Ecto neural progenitor cell (in vitro differentiated cells): ENCODE results near the gene IL20RB.
"Not testable (repeated sequence)": the region's sequence is repeated elsewhere in the genome, so short reads cannot be mapped to it uniquely, and the experiment has no call there.

ENCODE experiments used
- DNase-seq: peaks from one replicate; pipeline ENCODE4 v3.0.0-alpha.2; 2018; ENCODE audit warnings: low spot score

Gene IL20RB

DNA sequence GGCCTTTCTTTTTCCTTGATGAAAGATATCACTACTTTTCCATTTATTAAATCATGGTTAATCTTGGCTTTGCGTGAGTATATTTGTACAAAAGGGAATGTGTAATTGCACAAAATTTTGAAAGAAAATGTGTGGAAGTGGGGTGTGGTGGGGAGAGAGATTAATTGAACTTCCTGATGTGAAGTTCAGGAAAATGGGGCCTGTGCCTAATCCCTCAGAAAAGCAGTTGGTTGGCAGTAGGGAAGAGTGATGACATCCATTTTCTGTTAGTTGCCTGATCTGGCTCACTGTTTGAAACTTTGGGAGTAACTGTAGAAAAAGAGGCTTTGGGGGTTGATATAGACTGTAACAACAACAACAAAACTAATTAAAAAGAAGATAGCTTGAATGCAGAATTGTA is 10.8 kb upstream of the IL20RB start:
- no peak for DNase-seq

DNA sequence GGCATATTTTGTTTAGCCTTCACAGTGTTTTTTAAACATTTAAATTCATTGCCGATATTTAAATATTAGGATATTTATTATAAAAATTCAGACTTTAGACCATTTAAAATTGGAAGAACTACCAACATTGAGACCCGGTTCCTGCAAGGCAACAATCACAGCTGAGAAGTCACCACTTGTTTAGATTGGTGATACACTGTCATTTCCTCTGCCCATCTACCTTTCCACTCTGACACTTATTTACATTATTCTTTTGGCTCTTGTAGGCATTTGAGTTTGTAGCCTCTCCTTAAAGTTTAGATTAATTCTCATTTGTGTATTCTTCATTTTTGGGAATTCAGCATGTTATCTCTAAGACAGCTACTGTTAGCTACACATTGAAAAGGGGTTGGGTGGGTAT is 10.3 kb upstream of the IL20RB start:
- DNase-seq: no peak

DNA sequence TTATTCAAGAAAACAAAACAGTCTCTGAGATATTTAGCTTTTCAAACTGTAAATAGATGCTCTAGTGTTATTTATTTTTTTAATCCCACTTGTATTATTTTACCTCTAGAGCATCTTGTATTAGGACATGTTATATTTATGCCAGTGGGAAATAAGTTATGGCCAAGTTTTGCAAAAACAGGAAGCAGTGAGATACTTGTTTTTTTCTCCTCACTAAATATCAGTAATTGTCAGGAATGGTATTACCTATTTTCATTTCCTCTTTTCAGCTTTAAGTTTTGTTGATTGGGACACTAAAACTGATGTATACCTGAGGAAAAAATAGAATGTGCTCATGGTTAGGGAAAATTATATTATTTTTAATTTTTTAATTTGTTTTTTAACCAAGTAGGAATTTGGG is 8.6 kb upstream of the IL20RB start:
- DNase-seq: no peak

DNA sequence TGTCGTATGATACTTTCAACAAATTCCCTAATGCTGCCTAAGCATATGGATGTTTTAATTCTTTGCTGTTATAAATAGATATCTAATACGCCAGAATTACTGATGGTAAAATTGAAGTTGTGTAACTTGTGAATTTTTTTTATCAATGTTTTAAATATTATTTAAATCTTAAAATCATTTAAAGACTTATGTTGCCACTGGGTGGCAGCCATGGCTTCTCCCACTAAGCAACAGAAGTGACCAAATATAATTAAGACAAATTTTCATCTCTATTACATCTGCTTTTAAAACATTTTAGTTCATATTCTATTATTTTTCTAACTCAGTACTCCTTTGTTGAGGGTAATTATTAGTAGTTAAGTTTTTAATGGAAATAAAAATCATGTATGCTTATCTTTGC is 8.1 kb upstream of the IL20RB start:
- no peak for DNase-seq

DNA sequence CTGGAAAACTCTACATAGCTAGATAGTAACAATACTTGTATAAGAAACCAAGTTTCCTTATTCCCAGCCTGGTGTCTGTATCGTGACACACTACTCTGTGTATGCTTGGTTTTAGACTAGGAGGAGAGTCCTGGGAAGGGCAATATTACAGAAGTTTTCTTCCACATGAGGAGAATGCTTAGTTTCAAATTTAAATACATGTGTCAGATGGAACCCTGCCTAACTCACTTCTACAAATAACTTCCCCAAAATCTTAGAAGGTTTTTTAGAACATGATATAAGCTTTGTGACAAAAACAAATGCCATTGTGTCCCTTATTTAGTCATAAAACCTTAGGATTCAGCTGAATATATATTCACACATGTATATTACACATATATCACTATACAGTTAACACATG is 7.2 kb upstream of the IL20RB start:
- DNase-seq: no peak

DNA sequence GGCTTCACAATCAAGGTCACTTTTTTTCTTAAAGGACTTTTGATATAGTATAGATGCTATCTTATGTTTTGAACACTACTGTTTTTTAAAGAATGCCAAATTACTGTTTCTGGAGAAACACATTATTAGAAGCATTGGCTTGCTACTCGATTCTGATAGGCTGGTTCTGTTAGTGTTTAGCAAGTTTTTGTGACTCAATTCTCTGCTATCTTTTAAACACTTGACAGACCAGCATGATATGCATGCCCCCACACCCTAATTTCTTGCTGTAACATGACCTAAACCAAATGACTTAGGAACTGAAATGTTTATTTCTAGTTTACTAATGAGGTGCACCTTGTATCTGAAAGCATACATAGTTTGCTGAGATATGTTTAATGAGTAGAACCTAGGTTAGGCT is 5.5 kb upstream of the IL20RB start:
- no peak for DNase-seq

DNA sequence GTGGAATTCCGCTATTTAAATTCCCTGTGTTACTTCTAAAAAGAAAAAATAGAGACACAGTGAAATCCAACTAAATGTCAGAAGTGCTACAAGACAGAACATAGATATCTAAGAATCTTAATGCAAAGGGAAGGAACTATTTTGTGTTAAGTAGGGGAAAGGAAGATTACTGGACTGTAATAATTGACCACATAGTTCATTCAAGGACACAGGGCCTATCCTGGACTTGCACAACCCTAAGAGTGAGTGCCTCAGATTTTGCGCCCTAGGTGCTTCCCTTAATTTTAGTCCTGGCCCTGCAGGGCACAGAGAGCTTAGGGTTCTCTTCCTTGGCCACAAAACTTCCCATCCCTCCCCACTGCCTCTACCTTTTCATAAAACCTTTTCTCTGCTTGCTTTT is 3.5 kb upstream of the IL20RB start:
- no peak for DNase-seq

DNA sequence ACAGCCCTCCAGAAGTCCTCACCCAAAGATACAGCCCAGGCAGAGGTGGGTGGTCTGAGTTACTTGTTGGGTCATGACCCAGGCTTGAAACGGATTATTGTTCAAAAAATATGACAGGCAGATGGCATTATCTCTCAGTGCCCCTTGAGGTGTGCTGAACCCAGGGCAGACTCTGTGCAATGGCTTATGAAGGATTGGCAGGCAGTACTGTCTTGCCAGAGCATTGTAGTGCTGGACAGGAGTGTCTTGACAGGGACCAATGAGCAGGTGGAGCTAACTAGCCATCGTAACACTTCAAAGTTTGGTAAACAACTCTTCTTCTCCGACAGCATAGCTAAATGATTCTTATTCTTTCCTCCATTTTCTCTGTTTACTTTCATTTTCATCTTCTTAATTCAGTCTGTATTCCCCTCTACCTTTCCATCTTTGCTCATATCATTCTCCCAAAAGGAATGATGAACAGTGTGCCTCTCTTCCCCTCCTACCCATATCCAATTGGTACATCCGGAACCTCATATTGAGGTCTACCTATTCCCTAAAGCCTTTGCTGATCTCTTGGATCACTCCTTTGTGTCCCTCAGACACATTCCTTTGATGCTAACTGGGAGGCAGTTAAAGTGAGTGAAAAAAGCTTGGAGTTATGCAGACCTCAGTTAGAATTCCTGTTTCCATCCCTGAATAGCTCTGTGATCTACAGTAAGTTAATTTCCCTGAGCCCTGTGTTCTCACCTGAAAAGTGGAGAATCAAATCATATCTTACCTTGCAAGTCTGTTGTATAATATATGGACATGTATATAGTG is 2.6 kb upstream of the IL20RB start:
- DNase-seq: no peak

DNA sequence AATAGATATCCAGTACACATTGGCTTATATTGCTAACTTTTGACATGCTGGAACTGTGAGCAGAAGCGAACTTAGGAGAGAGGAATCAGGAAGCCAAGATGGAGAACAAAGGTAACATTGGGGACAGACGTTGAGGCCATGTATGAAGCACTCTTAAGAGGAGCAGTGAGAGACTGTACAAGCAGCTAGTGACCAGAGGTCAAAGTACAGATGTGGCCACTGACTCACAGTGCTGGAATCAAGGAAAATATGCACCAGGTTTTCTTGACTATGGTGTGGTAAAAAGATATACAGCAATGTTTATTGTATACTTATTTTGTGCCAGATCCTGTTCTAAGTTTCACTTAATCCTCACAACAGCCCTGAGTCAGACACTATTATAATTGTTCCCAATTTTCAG is 2.0 kb upstream of the IL20RB start:
- DNase-seq: no peak

DNA sequence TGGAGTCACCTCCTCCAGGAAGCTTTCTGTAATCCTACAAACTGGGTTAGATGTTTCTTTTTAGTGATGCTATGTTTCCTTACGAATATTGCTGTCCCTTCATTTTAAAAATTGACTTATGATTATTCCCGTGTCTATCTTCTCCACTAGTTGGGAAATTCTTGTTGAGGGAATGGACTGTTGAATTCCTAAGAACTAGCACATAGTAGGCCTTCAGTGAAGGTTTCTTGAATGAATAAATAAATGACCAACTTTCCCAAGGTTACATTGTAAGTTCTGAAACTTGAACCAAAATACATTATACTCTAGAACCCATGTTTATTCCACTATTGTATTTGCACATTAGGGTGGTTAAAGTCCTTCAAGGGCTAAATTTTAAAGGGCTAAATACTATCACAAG is 812 bp upstream of the IL20RB start:
- DNase-seq: no peak

DNA sequence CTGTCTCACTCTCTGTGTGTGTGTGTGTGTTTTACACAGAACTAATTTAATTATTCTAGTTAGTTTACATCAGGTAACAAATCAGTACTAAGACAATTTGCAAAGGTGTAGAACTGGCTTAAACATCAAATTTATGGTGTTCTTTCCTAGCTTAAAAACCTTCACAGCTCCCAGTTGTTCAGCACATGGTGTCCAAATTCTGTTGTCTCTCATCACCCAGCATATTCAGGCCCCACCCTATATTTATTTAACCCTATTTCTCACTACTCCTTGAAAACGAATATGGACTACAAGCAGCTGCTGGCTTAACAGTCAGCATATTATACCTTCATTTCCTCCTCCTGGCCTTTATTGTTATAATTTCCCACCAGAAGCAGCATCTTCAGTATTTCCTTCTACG is 1.2 kb downstream of the IL20RB start:
- no peak for DNase-seq

DNA sequence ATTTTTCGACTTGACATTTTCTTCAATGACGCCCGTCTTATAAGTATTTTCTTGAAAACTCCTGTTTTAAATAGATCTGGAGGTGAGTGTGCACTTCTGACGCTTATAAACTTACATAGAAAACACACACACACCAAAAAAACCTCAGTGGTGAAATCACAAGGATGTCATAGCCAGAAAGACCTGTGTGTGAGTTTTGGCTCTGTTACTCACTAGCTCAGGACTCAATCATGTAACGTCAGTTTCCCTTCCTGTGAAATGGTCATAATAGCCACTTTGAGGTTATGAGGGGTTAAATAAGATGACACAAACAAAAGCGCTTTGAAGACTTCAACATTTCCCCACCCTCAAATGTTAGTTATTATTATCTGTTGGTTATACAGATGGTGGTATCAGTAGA is 1.8 kb downstream of the IL20RB start:
- DNase-seq: no peak

DNA sequence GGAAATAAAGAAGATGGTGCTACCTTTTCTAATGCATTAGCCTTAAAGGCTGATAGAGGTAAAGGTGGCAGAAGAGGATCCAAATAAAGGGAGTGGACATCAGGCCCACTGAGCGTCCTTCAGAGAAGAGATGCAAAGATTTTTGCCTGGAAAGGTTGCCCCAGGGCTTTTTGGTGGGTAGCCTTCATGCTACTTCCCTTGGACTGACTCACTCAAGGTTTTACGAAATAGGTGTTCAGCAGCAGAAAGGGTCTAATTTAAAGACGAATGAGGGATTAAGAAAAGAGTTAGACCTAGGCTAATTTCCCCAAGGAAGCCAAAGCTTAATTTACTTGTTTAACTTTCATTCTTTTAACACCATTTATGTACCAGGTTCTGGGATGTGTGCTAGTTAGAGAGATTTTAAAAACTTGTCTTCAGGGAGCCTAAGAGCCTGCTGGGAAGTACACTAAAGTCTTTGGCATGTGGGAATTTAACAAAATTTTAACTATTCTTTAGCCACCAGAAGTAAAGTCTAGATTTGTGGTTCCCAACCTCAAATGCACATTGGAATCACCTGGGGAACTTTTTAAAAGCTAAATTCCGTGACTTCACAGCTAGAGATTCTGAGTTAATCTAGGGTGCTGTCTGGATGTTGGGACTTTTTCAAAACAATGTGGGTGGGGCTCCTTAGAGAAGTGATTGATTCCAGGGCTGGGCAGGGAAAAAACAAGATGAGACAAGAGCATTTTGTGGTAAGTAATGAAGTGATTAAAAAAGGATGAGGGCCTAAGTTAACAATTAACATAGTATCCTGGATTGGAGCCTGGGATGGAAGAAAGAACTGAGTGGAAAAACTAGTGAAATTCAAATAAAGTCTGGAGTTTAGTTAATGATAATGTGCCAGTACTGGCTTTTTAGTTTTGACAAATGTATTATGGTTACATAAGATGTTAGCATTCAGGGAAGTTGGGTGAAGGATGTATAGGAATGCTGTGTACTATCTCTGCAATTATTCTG is 3.4 kb downstream of the IL20RB start:
- DNase-seq: no peak

DNA sequence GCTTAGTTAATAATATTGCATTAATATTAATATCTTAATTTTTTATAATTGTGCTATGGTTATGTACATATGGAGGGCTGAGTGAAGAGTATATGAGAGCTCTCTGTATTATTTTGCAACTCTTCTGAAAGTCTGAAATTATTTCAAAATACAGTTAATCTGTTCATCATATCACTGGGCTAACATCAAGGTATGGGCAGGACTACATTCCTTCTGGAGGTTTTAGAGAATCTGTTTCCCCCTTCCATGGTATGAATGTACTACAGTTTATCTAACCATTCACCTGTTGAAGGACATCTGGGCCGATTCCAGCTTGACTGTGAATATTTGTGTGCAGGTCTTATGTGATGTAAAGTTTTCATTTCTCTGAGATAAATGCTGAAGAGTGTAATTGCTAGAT is 5.1 kb downstream of the IL20RB start:
- DNase-seq: no peak

DNA sequence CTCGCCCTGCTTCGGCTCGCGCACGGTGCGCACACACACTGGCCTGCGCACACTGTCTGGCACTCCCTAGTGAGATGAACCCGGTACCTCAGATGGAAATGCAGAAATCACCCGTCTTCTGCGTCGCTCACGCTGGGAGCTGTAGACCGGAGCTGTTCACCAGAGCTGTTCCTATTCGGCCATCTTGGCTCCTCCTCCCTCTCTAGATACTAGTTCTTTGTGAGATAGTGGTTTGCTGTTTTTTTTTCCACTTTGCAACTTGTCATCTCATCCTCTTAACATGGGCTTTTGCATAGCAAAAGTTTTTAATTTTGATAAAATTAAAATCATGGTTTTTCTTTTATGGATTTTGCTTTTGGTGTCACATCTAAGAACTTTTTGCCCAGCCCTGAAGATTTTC is 11.8 kb downstream of the IL20RB start:
- not testable (repeated sequence) for DNase-seq

DNA sequence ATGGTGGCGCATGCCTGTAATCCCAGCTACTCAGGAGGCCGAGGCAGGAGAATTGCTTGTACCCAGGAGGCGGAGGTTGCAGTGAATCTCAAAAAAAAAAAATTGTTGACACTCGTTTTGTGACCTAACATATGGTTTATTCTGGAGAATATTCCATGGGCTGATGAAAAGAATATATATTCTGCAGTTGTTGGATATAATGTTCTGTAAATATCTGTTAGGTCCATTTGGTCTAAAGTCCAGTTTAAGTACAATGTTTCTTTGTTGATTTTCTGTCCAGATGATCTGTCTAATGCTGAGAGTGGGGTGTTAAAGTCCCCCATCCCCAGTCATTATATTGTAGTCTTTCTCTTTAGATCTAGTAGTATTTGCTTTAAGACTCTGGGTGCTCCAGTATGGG is 15.6 kb downstream of the IL20RB start:
- DNase-seq: no peak

DNA sequence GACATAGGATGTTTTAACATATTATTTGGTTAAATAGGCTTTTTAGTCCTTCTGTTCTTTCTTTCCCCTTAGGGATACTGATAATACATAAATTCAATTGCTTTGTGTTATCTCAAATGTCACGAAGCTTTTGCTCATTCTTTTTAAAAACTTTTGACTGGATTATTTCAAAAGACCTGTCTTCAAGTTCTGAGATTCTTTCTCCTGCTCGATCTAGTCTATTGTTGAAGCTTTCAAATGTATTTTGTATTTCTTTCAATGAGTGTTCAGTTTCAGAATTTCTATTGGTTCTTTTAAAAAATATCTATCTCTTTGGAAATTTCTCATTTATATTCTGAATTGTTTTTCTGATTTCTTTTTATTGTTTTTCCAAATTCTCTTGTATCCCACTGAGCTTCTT is 16.9 kb downstream of the IL20RB start:
- DNase-seq: no peak

DNA sequence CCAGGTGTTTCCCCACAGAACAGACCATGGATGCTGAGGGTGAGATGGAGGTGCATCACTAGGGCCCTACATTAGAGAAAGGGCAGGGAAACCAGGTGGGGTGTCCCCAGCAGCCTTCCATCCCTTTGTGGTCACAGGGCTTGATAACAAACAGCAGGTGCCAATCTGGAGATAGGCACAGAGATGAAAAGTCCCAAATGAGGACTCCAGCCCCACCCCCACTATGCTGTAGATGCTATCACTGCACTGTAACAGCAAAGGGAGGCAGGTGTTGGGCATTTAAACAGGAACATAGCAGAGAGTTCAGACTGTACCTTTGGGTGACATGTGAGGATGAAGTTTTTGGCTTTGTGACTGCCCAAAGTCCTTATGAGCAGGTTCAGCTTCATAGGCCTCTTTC is 21.4 kb downstream of the IL20RB start:
- no peak for DNase-seq

DNA sequence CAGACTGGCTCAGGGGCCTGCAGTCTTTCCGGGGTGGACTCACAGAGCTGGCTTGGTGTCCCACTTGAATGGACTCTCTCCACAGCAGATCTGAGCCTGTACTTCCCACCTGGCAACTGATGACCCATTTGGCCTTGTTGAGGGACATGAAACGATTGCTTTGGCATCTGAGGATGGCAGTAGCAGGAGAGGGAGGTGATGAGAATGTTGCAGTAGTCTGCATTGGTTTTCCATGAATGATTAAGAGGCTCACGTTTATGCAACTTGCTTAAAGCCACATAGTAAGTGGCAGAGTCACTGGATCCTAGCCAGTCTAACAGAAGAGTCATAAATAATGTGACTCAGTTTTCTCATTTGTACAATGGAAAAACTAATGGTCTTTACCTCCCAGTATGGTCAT is 21.9 kb downstream of the IL20RB start:
- no peak for DNase-seq

DNA sequence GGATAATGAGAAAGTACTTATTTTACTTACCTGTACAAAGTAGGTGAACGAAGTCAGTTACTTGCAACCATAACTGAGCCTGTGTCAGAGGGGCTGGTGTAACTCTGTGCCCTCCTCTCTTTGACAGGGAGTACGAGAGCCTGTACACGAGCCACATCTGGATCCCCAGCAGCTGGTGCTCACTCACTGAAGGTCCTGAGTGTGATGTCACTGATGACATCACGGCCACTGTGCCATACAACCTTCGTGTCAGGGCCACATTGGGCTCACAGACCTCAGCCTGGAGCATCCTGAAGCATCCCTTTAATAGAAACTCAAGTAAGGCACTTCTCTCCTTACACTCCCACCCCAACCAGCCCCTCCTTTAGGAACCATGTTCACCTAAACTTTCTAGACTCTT is 24.2 kb downstream of the IL20RB start:
- DNase-seq: no peak

DNA sequence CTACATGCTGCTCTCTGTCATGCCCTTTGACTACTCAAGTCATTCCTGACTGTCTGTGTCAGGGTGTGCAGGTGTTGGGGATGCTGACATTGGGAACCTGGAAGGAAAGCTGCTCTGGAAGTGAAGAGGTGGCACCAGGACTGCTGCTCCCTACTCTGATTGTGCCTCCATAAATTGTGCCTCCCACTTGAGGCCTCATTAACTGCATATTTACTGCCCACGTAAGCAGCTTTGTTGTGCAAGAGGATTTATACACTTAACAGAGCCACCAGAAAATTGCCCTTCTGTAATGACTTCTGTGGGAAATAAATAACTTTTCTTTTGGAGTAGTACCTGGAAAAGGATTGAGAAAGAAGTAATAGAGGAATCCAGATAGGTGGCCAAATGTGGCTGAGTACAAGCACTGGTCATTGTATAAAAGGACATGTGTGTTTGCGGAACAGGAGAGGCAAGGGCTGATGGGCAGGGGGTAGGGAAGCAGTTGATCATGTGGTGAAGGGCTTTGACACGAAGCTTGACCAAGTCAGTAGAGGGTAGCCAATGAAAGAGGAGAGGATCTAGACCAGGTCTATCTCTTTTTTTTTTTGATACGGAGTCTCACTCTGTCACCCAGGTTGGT is 24.8 kb downstream of the IL20RB start:
- no peak for DNase-seq

DNA sequence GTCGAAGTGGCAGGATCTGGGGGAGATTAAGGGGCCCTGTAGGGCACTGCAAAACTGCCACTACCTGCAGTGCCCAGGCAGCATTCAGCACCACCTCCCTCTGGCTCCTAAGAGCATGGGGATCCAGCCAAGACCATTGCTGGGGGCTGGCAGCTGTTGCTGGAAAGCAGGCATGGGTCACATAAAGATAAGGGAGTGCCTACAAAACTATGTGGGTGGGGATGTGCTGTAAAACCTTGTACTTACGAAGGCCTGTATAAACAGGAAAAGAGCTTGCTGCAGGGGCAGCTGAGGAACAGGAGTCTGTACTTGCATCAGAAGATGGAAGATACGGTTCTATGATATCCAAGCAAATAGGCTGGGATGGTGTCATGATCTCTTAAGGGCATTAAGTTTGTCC is 27.1 kb downstream of the IL20RB start:
- DNase-seq: no peak
